PC-3 (cell line): ENCODE measurements around the gene MYLK. TPM values are rescaled to one million over a fixed set of nuclear protein-coding genes. Genes with fewer than 3 reads are reported as not detected.
A peak's percentile ranks its signal among the peaks of the same experiment; 100 is the strongest.

Experiments
- ATAC-seq: fragments of 200-7000 bp; cut with Tn5 transposase; 2 replicates; pipeline ENCODE4 v1.9.1; 2020; ENCODE audit warnings: mild to moderate bottlenecking, moderate library complexity
- BruUV-seq: library from RNA; stranded (reverse); fragments of 400-500 nt; replicated peaks from 2 replicates; lab custom pipeline; 2021; lab: Mats Ljungman, UMichigan
- CTCF ChIA-PET: fragments of 300-600 bp; sonication (Branson Sonifier 250); formaldehyde crosslinking; loops from one replicate; lab custom pipeline; 2022; ENCODE audit warnings: antibody characterized with exemption; lab: Charles Lee
- POLR2A ChIA-PET: fragments of 300-600 bp; sonication (Branson Sonifier 250); formaldehyde crosslinking; loops from one replicate; lab custom pipeline; 2022; ENCODE audit warnings: antibody characterized with exemption; ENCODE audit not compliant: unreplicated experiment; lab: Charles Lee
- DNase-seq: peaks from one replicate; pipeline ENCODE4 v3.0.0-alpha.2; 2015
- H2AFZ ChIP-seq: fragments of 300-600 bp; sonication (generic); 2 replicates; pipeline ENCODE4 v1.6.0; 2016; ENCODE audit warnings: antibody characterized with exemption, low read length
- H3F3A ChIP-seq: fragments of 300-600 bp; sonication (generic); one replicate; pipeline ENCODE4 v1.6.0; 2017; ENCODE audit warnings: antibody characterized with exemption, low read length, control low read depth, mild to moderate bottlenecking; ENCODE audit not compliant: unreplicated experiment
- H3K27ac ChIP-seq: fragments of 300-600 bp; sonication (generic); 2 replicates; pipeline ENCODE4 v1.5.1; 2016; ENCODE audit warnings: mild to moderate bottlenecking, low read length
- H3K27me3 ChIP-seq: fragments of 300-600 bp; sonication (generic); 2 replicates; pipeline ENCODE4 v1.6.1; 2016; ENCODE audit warnings: low read length, mixed read lengths
- H3K36me3 ChIP-seq: fragments of 300-600 bp; sonication (generic); 2 replicates; pipeline ENCODE4 v1.6.1; 2016; ENCODE audit warnings: low read depth, mixed run types, low read length, mixed read lengths
- H3K4me1 ChIP-seq: fragments of 300-600 bp; sonication (generic); 2 replicates; pipeline ENCODE4 v1.5.1; 2016; ENCODE audit warnings: low read length; ENCODE audit not compliant: insufficient read depth
- H3K4me2 ChIP-seq: fragments of 300-600 bp; sonication (generic); 2 replicates; pipeline ENCODE4 v1.6.0; 2016; ENCODE audit warnings: low read length
- H3K4me3 ChIP-seq: fragments of 300-600 bp; sonication (generic); 2 replicates; pipeline ENCODE4 v1.5.1; 2016; ENCODE audit warnings: mild to moderate bottlenecking, low read length, mixed read lengths
- H3K79me2 ChIP-seq: fragments of 300-600 bp; sonication (generic); 2 replicates; pipeline ENCODE4 v1.6.1; 2017; ENCODE audit warnings: low read length, mixed read lengths
- H3K9ac ChIP-seq: fragments of 300-600 bp; sonication (generic); 2 replicates; pipeline ENCODE4 v1.6.0; 2016; ENCODE audit warnings: mild to moderate bottlenecking, low read length
- H3K9me2 ChIP-seq: fragments of 300-600 bp; sonication (generic); replicated peaks from 2 replicates; pipeline ENCODE4 v1.6.1; 2016; ENCODE audit warnings: mixed run types, low read length, mixed read lengths
- H3K9me3 ChIP-seq: fragments of 300-600 bp; sonication (generic); 2 replicates; pipeline ENCODE4 v1.6.1; 2016; ENCODE audit warnings: low read length, mixed read lengths
- H4K20me1 ChIP-seq: fragments of 300-600 bp; sonication (generic); 2 replicates; pipeline ENCODE4 v1.6.1; 2016; ENCODE audit warnings: low read length, mixed read lengths
- EZH2 ChIP-seq: fragments of 300-600 bp; sonication (generic); IDR thresholded peaks from one replicate; pipeline ENCODE4 v1.6.1; 2017; ENCODE audit warnings: antibody characterized with exemption, mild to moderate bottlenecking, low read length; ENCODE audit not compliant: unreplicated experiment
- EZH2phosphoT487 ChIP-seq: fragments of 300-600 bp; sonication (generic); IDR thresholded peaks from 2 replicates; pipeline ENCODE4 v1.6.1; 2018; ENCODE audit warnings: mild to moderate bottlenecking, antibody characterized with exemption, low read length, borderline replicate concordance
- intact Hi-C: fragments of 100-400 bp; cut with micrococcal nuclease; formaldehyde crosslinking; loops from 2 replicates; pipeline ENCODE4 v1.9.0; 2023
- total RNA-seq: library from RNA; depleted of rRNA; stranded (reverse); fragments of >200 nt; gene quantifications from 2 replicates; pipeline ENCODE4 v1.2.3, GENCODE V29; 2014
- TF ChIP-seq, protein P1 (sequence below): fragments of 300-600 bp; sonication (generic); conservative IDR thresholded peaks from 2 replicates; pipeline ENCODE4 v1.5.1; 2017; ENCODE audit warnings: antibody characterized with exemption, low read depth, mild to moderate bottlenecking, low read length

MYLK gene
- total RNA-seq, 1 experiment from 2014 or later: 6.9 TPM

DNA sequence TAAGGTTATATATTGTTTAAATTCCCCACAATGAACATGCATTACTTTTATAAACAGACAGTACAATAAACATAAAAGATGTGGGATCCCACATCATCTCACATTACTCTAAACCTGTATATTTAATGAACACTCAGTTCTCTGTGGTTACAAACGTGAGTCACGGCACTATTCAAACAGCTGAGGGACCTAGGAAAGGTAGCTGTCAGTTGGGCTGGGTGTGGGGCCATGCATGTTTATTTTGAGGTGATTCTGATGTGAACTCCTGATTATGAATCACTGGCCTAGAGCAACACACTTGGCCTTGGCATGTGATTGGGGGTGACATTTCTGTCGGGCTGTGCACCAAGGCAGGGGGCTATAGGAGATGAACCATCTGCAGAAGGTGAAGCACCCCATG, 151.7 kb downstream of the MYLK start:
- Histone ChIP-seq H3F3A (no peaks in the 10 kb centered on the region), H3K79me2 (no peaks in the 10 kb centered on the region), H3K36me3 (no peaks in the 10 kb centered on the region), H3K4me3 (no peak overlapping the region), H4K20me1 (no peaks in the 10 kb centered on the region), H3K9ac (peak overlapping the region; percentile 65; the same call in 1 of the 2 replicates), H3K4me1 (peaks cover 47% of the 10 kb centered on the region), H3K4me2 (peak overlapping the region; percentile 79), H3K27me3 (no peaks in the 10 kb centered on the region), H3K9me3 (no peaks in the 10 kb centered on the region), H3K27ac (peak overlapping the region; percentile 92), H2AFZ (no peak overlapping the region), H3K9me2 (no peaks in the 10 kb centered on the region)
- TF ChIP-seq EZH2phosphoT487: no peak
- TF ChIP-seq, protein P1, sequence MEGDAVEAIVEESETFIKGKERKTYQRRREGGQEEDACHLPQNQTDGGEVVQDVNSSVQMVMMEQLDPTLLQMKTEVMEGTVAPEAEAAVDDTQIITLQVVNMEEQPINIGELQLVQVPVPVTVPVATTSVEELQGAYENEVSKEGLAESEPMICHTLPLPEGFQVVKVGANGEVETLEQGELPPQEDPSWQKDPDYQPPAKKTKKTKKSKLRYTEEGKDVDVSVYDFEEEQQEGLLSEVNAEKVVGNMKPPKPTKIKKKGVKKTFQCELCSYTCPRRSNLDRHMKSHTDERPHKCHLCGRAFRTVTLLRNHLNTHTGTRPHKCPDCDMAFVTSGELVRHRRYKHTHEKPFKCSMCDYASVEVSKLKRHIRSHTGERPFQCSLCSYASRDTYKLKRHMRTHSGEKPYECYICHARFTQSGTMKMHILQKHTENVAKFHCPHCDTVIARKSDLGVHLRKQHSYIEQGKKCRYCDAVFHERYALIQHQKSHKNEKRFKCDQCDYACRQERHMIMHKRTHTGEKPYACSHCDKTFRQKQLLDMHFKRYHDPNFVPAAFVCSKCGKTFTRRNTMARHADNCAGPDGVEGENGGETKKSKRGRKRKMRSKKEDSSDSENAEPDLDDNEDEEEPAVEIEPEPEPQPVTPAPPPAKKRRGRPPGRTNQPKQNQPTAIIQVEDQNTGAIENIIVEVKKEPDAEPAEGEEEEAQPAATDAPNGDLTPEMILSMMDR: no peak
- TF ChIP-seq EZH2: no peak
- POLR2A ChIA-PET: no interaction called here
- ATAC-seq (peak; percentile 91), DNase-seq (peak; percentile 99)
- no TSS peak for BruUV-seq
- intact Hi-C loops: loop anchor here (2.0 to 5.0 kb wide), 6 partner anchors 50 to 250 kb away; partner anchors contain the start of genes CCDC14 and MYLK
- CTCF ChIA-PET: interaction anchor here (1.6 kb wide), 1 partner anchor 9 kb away, joined by 11 read pairs; no protein-coding TSS in a partner anchor

DNA sequence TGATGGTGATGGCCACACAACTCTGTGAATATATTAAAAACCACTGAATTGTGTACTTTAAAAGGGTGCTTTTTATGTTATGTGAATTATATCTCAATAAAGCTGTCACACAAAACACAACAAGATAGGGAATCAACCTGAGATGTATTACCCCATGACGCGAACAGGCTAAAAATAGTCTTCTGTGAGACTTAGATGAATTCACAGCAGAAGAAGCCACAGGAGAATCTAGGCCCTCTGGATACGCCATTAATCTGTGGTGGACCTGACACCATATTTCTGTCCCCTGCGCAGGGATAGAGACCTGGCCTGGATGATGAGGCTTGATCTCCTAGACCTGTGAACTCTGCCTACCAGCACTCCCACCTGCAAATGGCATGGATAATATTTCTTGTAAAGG, 153.3 kb downstream of the MYLK start:
- no peak for TF ChIP-seq EZH2phosphoT487
- TF ChIP-seq, protein P1: no peak
- POLR2A ChIA-PET: no interaction called here
- ATAC-seq: no peak

DNA sequence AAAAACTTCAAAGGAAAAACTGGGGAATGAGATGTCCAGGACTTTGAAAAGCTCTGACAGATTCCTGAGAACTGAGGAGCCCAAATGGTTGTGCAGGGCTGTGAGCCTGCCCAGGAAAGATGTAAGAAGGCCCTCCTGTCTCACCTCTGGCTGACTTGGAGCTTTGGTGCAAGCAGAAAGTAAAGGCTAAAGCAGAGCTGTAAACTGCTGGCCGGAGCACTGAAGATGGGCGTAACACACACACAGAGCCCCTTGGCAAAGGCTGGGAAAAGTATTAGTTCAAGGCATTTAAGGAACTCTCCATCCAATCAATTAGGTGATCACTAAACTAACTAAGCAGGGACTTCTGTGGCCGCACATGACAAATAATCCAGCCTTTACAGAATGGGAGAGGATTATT, 155.1 kb downstream of the MYLK start:
- Histone ChIP-seq H3K9me2 (no peaks in the 10 kb centered on the region), H3K27ac (no peak overlapping the region), H3K4me3 (no peak overlapping the region), H3K79me2 (no peaks in the 10 kb centered on the region), H3K27me3 (no peaks in the 10 kb centered on the region), H3K9me3 (no peaks in the 10 kb centered on the region), H4K20me1 (no peaks in the 10 kb centered on the region), H2AFZ (no peak overlapping the region), H3K4me1 (peaks cover 29% of the 10 kb centered on the region), H3K36me3 (no peaks in the 10 kb centered on the region), H3K9ac (no peak overlapping the region), H3K4me2 (no peak overlapping the region), H3F3A (no peaks in the 10 kb centered on the region)
- BruUV-seq: no TSS peak
- ATAC-seq (no peak), DNase-seq (no peak)
- ChIA-PET POLR2A (no interaction called here), CTCF (interaction anchor here (0.5 kb wide), 1 partner anchor 77 kb away, joined by 3 read pairs; no protein-coding TSS in a partner anchor)
- TF ChIP-seq, protein P1: no peak
- TF ChIP-seq EZH2 (no peak), EZH2phosphoT487 (no peak)
- intact Hi-C loops: no loop called here

More for the DNA sequence above, 153.3 kb downstream of the MYLK start:
- Histone ChIP-seq H3K79me2 (no peaks in the 10 kb centered on the region), H3K9me2 (no peaks in the 10 kb centered on the region), H3K9me3 (no peaks in the 10 kb centered on the region), H2AFZ (no peak overlapping the region), H3K4me1 (peaks cover 46% of the 10 kb centered on the region), H3K27me3 (no peaks in the 10 kb centered on the region), H4K20me1 (no peaks in the 10 kb centered on the region), H3K36me3 (no peaks in the 10 kb centered on the region), H3K4me2 (no peak overlapping the region), H3F3A (no peaks in the 10 kb centered on the region), H3K9ac (no peak overlapping the region), H3K4me3 (no peak overlapping the region), H3K27ac (no peak overlapping the region)
- CTCF ChIA-PET: no interaction called here
- intact Hi-C loops: loop anchor here (5.0 kb wide), 5 partner anchors 51 to 251 kb away; partner anchors contain the start of genes CCDC14 and MYLK
- no TSS peak for BruUV-seq
- DNase-seq: no peak
